Measurements from ENCODE around the gene SOBP.

The SOBP gene

DNA sequence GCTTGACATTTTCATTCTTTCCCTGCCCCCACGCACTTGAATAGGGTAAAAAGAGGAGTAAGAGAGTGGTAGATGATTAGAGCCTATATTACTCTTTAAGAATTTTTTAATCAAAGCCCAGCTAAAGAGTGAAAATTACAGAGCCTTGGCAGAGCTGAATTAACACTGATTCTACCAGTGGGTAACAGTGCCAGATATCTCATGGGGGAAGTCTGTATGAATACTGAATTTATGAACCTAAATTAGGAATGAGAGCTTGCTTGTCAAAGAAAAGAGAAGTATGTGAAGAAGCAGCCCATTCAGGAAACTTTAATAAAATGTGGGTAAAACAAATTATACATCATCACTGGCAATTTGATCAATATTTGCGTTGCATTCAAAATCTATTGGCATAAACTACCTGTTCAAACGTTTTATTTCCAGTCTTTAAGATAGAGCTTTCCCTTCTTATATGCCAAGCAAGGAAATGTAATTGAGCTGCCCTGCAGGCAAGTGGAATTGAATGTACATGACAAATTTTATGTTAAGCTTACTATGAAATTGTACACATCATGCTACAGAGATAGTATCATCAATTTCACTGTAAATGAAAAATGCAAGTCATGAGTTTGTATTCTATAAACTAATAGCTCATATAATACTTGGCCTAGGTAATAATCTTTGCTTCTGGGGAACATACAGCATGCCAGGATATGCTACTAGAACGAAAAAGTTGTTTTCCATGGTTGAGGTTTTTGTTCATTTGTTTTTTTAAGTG is 14.5 kb downstream of the SOBP start:
- Histone ChIP-seq H3K4me3 (ENCODE audit: low read depth, low read length) (no peak overlapping the region), H3K36me3 (ENCODE audit: control insufficient read depth in 2 of 2, insufficient read depth in 1 of 2, low read length in 2 of 2) (peaks cover 9 to 11% of the 10 kb centered on the region in 2 experiments), H3K9me3 (ENCODE audit: control insufficient read depth, insufficient read depth, low read depth, low read length) (no peaks in the 10 kb centered on the region), H3K27ac (ENCODE audit: extremely low read depth, low read depth, low read length) (no peak overlapping the region), H3K4me1 (ENCODE audit: control insufficient read depth, insufficient read depth, low read length) (peaks cover 20% of the 10 kb centered on the region)
- POLR2A ChIA-PET: interaction anchor here (4.7 kb wide), 1 partner anchor 12 kb away, joined by 20 read pairs; no protein-coding TSS in a partner anchor
- CTCF ChIA-PET: interaction anchor here (0.6 to 1.7 kb wide), 8 partner anchors 11 to 323 kb away, joined by 3 to 11 read pairs (median 4); no protein-coding TSS in a partner anchor
- TF ChIP-seq, protein P1, sequence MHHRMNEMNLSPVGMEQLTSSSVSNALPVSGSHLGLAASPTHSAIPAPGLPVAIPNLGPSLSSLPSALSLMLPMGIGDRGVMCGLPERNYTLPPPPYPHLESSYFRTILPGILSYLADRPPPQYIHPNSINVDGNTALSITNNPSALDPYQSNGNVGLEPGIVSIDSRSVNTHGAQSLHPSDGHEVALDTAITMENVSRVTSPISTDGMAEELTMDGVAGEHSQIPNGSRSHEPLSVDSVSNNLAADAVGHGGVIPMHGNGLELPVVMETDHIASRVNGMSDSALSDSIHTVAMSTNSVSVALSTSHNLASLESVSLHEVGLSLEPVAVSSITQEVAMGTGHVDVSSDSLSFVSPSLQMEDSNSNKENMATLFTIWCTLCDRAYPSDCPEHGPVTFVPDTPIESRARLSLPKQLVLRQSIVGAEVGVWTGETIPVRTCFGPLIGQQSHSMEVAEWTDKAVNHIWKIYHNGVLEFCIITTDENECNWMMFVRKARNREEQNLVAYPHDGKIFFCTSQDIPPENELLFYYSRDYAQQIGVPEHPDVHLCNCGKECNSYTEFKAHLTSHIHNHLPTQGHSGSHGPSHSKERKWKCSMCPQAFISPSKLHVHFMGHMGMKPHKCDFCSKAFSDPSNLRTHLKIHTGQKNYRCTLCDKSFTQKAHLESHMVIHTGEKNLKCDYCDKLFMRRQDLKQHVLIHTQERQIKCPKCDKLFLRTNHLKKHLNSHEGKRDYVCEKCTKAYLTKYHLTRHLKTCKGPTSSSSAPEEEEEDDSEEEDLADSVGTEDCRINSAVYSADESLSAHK (tag by site-specific recombination; IDR thresholded peaks at IDR 0.05): no peak
- TF ChIP-seq ZNF510 (tag by site-specific recombination; IDR thresholded peaks at IDR 0.05; ENCODE audit: insufficient replicate concordance) (no peak), ZNF404 (tag by site-specific recombination; IDR thresholded peaks at IDR 0.05) (no peak), ZNF354C (tag by site-specific recombination; IDR thresholded peaks at IDR 0.05; ENCODE audit: borderline replicate concordance, low read depth) (no peak)
- TF ChIP-seq, protein P2, sequence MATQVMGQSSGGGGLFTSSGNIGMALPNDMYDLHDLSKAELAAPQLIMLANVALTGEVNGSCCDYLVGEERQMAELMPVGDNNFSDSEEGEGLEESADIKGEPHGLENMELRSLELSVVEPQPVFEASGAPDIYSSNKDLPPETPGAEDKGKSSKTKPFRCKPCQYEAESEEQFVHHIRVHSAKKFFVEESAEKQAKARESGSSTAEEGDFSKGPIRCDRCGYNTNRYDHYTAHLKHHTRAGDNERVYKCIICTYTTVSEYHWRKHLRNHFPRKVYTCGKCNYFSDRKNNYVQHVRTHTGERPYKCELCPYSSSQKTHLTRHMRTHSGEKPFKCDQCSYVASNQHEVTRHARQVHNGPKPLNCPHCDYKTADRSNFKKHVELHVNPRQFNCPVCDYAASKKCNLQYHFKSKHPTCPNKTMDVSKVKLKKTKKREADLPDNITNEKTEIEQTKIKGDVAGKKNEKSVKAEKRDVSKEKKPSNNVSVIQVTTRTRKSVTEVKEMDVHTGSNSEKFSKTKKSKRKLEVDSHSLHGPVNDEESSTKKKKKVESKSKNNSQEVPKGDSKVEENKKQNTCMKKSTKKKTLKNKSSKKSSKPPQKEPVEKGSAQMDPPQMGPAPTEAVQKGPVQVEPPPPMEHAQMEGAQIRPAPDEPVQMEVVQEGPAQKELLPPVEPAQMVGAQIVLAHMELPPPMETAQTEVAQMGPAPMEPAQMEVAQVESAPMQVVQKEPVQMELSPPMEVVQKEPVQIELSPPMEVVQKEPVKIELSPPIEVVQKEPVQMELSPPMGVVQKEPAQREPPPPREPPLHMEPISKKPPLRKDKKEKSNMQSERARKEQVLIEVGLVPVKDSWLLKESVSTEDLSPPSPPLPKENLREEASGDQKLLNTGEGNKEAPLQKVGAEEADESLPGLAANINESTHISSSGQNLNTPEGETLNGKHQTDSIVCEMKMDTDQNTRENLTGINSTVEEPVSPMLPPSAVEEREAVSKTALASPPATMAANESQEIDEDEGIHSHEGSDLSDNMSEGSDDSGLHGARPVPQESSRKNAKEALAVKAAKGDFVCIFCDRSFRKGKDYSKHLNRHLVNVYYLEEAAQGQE (tag by site-specific recombination; IDR thresholded peaks at IDR 0.05): no peak

GRCh38 chr6:107506145-107506544 is 16.2 kb downstream of the SOBP start:
- ChIA-PET CTCF (interaction anchor here (1.4 kb wide), 1 partner anchor 55 kb away, joined by 4 read pairs; no protein-coding TSS in a partner anchor), POLR2A (interaction anchor here (0.7 to 4.7 kb wide), 2 partner anchors 14 to 169 kb away, joined by 3 to 20 read pairs; no protein-coding TSS in a partner anchor)
- Histone ChIP-seq H3K4me1 (ENCODE audit: control insufficient read depth, insufficient read depth, low read length) (peaks cover 32% of the 10 kb centered on the region), H3K4me3 (ENCODE audit: low read depth, low read length) (no peak overlapping the region), H3K9me3 (ENCODE audit: control insufficient read depth, insufficient read depth, low read depth, low read length) (no peaks in the 10 kb centered on the region), H3K27ac (ENCODE audit: extremely low read depth, low read depth, low read length) (no peak overlapping the region), H3K36me3 (ENCODE audit: control insufficient read depth in 2 of 2, insufficient read depth in 1 of 2, low read length in 2 of 2) (peaks cover 9 to 11% of the 10 kb centered on the region in 2 experiments)
- TF ChIP-seq HOXD13 (CRISPR knock-in tag; IDR thresholded peaks at IDR 0.05; ENCODE audit: borderline replicate concordance) (no peak), ZNF48 (tag by site-specific recombination; IDR thresholded peaks at IDR 0.05) (no peak), ZNF776 (tag by site-specific recombination; IDR thresholded peaks at IDR 0.05; ENCODE audit: borderline replicate concordance) (no peak), GLIS1 (tag by site-specific recombination; IDR thresholded peaks at IDR 0.05) (no peak), KLF16 (tag by site-specific recombination; IDR thresholded peaks at IDR 0.05) (no peak), ZBTB49 (tag by site-specific recombination; IDR thresholded peaks at IDR 0.05; ENCODE audit: low read depth) (no peak)
- TF ChIP-seq, protein P3, sequence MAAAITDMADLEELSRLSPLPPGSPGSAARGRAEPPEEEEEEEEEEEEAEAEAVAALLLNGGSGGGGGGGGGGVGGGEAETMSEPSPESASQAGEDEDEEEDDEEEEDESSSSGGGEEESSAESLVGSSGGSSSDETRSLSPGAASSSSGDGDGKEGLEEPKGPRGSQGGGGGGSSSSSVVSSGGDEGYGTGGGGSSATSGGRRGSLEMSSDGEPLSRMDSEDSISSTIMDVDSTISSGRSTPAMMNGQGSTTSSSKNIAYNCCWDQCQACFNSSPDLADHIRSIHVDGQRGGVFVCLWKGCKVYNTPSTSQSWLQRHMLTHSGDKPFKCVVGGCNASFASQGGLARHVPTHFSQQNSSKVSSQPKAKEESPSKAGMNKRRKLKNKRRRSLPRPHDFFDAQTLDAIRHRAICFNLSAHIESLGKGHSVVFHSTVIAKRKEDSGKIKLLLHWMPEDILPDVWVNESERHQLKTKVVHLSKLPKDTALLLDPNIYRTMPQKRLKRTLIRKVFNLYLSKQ (tag by site-specific recombination; IDR thresholded peaks at IDR 0.05; ENCODE audit: borderline replicate concordance): no peak

All from HEK293 (cell line).